Stimulated activated CD4-positive, alpha-beta T cell treated with anti-CD3 and anti-CD28 coated beads, Interleukin-4, amount 100 ng/mL, for 24 hours (primary cell): ENCODE data around the gene CRYBG1.
A peak's percentile ranks its signal among the peaks of the same experiment; 100 is the strongest.

Experiments
- DNase-seq: peaks from one replicate; pipeline ENCODE4 v3.0.0-alpha.2; 2020

Gene CRYBG1, protein sequence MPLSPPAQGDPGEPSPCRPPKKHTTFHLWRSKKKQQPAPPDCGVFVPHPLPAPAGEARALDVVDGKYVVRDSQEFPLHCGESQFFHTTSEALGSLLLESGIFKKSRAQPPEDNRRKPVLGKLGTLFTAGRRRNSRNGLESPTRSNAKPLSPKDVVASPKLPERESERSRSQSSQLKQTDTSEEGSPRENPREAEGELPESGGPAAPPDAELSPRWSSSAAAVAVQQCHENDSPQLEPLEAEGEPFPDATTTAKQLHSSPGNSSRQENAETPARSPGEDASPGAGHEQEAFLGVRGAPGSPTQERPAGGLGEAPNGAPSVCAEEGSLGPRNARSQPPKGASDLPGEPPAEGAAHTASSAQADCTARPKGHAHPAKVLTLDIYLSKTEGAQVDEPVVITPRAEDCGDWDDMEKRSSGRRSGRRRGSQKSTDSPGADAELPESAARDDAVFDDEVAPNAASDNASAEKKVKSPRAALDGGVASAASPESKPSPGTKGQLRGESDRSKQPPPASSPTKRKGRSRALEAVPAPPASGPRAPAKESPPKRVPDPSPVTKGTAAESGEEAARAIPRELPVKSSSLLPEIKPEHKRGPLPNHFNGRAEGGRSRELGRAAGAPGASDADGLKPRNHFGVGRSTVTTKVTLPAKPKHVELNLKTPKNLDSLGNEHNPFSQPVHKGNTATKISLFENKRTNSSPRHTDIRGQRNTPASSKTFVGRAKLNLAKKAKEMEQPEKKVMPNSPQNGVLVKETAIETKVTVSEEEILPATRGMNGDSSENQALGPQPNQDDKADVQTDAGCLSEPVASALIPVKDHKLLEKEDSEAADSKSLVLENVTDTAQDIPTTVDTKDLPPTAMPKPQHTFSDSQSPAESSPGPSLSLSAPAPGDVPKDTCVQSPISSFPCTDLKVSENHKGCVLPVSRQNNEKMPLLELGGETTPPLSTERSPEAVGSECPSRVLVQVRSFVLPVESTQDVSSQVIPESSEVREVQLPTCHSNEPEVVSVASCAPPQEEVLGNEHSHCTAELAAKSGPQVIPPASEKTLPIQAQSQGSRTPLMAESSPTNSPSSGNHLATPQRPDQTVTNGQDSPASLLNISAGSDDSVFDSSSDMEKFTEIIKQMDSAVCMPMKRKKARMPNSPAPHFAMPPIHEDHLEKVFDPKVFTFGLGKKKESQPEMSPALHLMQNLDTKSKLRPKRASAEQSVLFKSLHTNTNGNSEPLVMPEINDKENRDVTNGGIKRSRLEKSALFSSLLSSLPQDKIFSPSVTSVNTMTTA (N-terminal part only)

DNA sequence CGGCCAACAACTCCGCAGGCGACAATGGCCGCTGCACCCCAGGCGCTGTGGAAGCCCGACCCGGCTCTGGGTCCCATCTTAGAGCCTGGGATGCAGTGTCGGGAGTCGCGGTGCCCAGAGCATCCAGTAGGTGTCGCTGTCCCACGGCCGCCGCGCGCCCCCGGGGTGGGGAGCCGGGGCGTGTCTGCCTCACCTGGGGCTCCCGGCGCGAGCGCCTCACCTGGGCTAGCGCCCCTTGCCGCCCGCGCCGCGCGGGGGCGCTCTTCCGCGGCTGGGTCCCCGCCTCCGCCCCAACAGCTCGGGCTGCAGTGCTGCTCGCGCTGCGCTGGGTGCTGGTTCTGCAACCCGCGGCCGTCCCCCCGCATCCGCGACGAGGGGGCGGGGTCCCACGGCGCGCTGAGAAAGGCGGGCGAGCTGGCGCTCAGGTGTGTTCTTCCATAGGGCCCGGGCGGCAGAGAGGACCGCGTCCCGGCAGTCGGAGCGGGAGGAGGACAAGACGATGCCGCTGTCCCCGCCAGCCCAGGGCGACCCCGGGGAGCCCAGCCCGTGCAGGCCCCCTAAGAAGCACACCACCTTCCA is at the start of gene CRYBG1:
CRYBG1 (plus strand) TSS at position 308 of the 579 bp plus-strand sequence; CDS start at position 500, 192 bp downstream.
- DNase-seq: peak; percentile 62

- DNase-seq: no peak
These were observed 44.6 kb upstream of the CRYBG1 start for GRCh38 chr6:106315765-106316374.

DNA sequence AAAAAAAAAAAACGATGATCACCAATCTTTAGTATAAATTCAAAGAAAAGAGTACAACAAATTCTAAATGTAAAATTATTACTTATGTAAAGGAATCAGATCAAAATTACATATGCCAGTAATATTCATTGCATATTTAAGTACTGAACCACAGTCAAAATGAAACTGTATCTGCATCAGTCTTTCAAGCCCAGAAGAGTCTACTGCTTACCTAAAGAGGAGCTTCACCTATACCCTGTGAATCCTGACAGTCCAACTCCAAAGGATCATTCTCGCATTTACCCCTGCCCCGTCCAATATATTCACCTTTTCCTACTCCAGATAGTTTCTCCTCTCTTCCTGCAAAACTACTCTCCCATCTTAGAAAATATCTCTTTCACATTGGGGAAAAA is 44.1 kb upstream of the CRYBG1 start:
- no peak for DNase-seq

GRCh38 chr6:106318061-106318460 is 42.5 kb upstream of the CRYBG1 start:
- DNase-seq: no peak

DNA sequence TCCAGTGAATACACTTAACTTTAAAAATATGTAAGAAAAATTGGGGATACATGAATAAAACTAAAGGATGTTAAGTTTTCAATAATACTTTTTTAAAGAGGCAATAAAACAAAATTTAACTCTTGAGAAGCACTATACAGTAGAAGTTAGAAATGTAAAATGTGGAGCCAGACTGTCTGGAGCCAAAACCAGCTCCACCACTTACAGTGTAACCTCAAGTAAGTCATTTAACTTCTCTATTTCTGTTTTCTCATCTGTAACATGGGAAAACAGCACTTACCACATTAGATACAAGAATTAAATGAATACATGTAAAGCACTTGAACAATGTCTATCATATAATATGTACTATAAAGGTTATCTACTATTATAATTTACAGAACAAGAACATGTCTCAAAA is 41.7 kb upstream of the CRYBG1 start:
- no peak for DNase-seq

DNA sequence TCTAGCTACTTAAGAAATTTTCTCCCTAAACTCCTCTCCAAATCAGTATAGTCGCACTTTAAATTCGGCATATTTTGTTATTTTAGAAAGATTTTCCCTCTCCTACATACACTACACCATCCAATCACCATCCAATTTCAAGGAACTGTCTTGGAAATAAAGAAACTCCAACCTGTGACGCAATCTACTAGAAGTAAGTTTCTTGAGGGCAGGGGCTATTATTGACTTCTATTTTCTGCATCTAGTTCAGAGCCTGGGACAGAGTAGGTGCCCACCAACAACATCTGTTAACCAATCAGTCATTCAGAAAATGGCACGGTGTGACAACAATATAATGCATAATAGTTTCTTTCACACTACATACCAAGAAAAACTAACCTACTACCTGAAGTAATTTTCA is 38.6 kb upstream of the CRYBG1 start:
- DNase-seq: no peak

GRCh38 chr6:106324726-106325335 is 35.7 kb upstream of the CRYBG1 start:
- no peak for DNase-seq

- DNase-seq: peak; percentile 100
These were observed 35.0 kb upstream of the CRYBG1 start, which contains the start of gene ATG5 for GRCh38 chr6:106325336-106326178. Gene ATG5, minus strand, starts transcription at chr6:106325760. Its CDS starts 9,552 bp downstream, at chr6:106316208.

GRCh38 chr6:106334646-106335448 is 25.7 kb upstream of the CRYBG1 start:
- DNase-seq: peak; percentile 53

DNA sequence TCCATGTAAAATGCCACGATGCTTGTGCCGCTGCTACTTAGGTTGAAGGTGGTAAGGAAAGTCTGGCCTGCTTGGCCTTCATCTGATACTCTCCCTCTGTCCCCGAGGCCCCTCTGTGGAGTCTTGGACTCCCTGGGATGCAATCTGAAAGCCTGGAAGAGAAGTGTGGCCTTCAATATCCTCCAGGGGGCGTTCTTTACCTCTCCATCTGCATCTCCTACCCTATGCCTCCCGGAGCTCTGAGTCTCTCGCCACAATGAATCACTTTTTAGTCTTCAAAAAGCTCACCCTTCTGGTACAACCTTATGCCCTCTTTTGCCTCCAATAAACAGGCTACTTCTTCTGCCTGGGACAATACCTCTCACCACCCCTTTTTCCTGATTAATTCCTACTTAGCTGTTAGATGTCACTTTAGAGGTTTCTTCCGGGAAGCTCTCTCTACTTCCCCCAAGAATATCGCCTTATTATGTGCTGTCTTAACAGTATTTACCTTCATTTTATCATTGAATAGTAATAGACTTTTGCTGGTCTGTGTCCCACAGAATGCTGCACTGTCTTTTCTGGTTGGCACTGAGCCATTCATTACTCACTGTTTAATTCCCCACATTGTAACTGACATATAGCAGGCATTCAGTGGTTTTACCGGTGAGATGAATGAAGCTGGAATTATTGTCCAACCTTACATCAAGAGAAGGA is 21.0 kb upstream of the CRYBG1 start:
- DNase-seq: peak; percentile 50

DNA sequence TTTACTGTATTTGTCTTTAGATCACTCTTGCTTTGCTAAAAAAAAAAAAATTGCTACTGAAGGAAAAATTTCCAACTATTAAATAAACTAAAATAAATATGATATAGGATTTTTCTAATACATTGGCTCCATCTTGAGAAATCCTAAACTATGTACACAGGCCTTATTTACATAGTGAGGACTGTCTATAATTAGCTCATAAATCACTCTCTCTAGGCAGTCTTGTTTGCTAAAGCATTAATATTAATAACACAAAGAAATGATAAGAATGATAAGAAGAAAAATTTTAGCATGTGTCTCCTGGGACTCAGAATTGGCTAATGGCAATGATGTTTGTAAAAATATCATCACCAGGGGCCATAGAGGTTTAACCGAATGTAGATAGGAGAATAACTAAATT is 13.3 kb upstream of the CRYBG1 start:
- DNase-seq: no peak

DNA sequence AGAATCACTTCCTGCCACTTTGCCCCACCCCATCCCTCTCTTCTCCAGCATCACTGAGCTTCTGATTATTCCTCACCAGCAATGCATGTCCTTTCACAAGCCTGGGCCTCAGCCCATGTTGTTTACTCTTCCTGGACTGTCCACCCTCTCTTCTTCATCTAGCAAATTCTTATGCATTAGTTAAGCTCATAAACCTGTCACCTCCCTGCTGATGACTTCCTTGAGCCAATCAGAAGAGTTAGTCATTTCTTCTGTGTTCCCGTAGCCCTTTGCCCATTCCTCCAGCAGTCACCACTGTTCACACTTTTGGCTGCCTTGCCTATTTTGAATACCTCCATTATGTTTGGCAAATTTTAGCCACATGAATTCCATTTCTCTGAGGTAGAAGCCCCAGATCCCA is 4.1 kb upstream of the CRYBG1 start:
- DNase-seq: no peak

DNA sequence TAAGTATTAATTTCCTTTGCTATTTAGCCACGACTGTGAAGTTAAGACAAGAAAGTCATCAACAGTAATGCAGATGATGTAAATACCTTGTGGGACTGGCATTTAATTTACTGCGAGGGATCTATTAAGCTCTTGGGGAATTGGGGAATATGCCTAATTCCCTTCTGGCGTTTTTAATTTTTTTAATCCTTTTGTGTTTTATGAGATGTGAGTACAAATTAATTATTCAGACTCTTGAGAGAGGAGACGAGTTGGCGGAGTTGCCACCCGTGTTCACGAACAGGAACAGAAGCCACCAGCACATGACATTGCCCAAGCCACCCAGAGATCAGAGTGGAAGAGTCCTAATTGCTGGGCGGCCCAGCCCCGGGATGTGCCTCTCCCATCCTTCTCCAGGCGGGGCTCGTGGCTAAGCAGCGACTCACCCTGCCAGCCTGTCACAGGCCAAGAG is 533 bp upstream of the CRYBG1 start:
- no peak for DNase-seq

DNA sequence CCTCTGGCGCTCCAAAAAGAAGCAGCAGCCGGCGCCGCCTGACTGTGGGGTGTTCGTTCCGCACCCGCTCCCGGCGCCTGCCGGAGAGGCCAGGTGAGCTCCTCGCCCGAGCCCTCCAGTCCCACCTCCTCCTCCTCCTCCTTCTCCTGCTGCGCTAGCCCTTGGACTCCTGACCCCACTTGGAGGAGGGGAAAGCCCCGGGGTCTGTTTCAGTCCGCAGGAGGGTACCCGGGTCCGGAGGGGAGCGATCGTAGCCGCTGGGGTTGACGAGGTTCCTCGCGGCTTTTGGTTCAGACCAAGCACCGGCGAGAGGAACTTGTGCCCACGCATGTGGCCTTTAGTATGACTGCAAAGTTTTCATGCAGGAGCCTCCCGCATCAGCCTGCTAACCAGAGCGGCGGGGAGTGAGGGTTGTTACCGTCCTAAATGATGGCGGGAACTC is 493 bp downstream of the CRYBG1 start:
- DNase-seq: peak; percentile 12

GRCh38 chr6:106363401-106364138 is 3.1 kb downstream of the CRYBG1 start:
- no peak for DNase-seq

DNA sequence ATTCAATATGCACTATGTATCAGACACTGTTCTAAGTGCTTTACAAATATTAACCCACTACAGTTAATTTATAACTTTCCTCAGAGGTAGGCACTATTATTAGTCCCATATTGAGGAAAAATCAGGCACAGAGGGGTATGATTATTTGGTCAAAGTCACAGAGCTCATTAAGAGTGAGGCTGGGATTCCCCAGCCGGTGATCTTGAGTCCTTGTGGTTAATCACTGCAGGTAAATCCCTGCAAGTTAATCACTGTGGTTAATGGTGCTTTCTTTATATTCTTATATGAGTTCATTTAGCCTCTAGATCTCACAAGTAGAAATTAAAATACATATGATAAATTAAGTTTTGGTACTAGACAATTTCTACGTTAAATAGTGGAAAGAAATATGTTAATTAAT is 9.2 kb downstream of the CRYBG1 start:
- no peak for DNase-seq

GRCh38 chr6:106370639-106371038 is 10.1 kb downstream of the CRYBG1 start:
- no peak for DNase-seq

- DNase-seq: no peak
These were observed 12.5 kb downstream of the CRYBG1 start for GRCh38 chr6:106372838-106373501.
